GM21717 (cell line): ENCODE results near the gene TMEM131.

Experiments used
- ATAC-seq: cut with Tn5 transposase; IDR thresholded peaks from one replicate; pipeline ENCODE4 v1.9.1; 2021; ENCODE audit warnings: mild to moderate bottlenecking, moderate library complexity; ENCODE audit not compliant: unreplicated experiment

TMEM131 gene

DNA sequence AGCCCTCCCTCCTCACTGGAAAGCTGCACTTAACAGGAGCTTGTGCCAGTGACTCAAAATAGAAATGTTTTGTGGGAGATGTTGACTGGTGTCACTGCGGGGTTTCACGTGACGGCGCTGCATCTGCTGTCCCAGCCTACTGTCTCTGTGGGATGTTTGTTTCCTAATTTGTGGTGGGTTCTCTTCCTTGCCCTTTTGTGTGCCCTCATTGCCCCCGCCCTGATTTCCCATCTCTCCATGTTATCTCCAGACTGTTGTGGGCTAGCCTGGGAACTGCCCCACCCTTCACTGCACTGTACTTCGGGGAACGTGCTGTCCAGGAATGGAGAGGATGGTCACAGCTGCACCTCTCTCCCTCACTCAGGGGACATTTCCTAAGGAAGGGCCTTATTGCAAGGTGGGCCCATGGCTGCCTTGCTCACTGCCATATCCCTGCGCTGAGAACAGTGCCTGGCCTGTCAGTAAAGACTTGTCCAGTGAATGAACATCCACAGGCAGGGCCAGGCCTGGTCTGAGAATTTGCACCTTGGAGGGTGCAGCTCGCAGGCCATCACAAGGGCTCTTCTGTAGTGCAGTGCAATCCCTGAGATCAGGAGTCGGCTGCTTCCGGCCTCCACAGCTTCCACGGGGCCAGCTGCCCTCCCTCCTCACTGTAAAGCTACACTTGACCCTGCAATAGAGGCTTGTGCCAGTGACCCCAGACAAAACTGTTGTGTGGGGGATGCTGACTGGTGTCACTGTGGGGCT is 264.3 kb downstream of the TMEM131 start:
- ATAC-seq: no peak

DNA sequence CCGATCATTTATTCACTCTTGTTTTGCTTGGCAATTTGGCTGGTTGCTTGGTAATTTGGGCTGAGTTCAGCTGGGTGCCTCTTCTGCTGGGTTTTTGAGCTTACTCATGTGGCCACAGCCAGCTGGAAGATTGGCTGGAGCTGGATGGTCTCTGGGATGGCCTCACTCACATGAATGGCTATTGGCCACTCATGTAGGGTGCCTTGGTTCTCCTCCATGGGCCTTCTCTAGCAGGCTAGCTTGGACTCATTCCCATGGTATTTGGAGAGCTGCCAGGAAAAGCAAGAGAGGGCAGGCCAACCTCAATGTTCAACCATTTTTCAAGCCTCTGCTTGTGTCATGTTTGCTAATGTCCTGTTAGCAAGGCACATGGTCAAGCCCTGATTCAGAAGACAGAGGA is 265.5 kb downstream of the TMEM131 start:
- ATAC-seq: no peak

DNA sequence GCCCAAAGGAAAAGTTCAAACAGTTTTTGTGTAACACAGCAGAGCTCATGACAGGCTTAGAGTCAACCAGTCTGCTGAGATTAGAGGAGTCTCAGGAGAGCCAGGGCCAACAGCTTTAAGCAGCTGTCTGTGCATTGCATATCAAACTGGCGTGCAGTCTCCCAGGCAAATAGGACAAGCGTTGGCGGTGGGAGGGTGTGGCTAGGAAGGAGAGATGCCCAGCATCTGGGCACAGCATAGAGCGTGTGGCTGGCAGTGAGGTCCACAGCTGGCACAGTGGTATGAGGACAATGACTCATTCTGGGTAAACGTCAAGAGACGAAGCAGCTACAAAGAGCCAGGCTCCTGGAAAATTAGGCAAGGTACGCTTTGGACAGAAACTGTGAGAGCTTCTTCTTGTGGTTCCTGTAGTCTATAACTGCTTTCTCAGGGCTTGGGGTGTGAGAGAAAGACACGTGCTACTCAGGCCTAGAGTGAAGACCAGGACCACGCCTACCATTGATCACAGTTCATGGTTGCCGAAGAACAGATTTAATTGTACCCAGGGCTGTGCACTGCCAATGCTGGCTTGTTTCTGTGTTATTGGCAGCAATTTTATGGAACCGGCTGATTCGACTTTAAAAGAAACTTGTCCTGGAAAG is 267.5 kb downstream of the TMEM131 start:
- ATAC-seq: no peak

DNA sequence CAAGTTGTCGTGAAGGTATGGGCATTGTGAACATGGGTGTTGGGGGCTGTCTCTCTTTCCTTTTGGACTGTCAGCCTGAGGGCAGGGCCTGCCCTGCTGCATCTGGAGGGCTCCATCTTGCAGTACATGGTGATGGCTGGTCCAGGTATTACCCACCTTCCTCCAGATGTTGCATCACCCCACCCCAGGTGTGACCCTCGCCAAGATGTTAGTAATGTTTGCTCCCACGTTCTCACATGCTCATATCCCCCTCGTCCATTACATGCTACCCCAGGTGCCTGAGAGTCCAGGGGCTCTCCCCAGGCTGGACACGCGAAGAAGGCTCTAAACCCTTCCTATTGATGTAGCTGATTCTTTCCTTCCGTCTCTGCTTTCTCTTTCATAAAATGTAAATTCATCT is 268.5 kb downstream of the TMEM131 start:
- ATAC-seq: no peak

DNA sequence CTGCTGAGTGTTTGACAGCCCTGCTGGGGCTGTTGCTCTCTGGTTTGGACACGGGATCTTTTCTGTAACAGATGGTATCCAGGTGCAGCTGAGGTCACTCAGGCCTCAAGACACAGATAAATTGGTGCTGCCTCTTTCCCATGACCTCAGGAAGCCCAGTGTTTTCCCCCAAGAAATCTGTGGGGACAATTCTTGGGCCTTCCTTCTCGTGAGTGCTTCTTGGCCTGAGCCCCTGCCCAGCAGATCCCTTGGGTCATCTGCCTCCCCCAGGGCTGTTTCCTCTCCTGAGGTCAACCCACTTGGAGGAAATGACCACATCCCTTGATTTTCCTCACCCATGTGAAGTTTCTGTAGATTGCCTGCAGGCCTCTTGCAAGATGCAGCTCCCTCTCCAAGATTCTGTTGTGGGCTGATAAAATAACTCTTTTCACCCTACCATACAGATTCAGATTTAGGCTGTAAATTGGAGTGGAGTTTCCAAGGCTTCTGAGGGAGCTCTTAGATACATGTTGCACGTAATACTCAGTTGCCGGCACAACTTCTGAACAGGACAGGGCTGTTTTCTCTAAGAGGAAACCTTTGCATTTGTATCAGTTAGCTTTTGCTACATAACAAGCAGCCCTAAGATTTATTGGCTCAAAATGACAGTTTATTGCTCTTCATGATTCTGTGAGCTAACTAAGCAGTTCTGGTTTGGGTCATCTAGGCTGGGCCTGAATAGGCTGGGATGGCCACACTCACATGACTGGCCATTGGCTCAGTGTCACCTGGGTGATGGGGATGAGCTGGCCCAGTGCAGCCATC is 269.3 kb downstream of the TMEM131 start:
- ATAC-seq: no peak

GRCh38 chr2:97724946-97725688 is 270.6 kb downstream of the TMEM131 start:
- no peak for ATAC-seq

DNA sequence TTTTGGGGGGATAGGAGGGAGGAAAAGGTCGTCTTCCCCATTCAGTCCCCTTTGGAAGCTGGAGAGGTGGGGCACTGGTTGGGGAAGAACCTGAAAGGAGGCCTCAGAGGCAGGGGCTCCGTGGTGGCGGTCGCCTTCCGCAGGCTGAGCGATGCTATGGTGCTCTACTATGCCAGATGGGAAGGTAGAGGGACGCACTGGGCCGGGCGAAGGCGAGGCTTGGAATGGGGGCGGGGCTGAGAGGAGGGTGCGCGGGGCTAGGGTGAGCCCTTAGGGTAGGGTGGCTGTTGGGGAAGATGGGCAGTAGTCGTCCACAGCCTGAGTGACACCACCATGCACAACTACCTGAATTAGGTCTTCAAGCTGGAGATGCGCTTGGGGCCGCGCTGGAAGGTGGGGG is 271.2 kb downstream of the TMEM131 start:
- no peak for ATAC-seq

DNA sequence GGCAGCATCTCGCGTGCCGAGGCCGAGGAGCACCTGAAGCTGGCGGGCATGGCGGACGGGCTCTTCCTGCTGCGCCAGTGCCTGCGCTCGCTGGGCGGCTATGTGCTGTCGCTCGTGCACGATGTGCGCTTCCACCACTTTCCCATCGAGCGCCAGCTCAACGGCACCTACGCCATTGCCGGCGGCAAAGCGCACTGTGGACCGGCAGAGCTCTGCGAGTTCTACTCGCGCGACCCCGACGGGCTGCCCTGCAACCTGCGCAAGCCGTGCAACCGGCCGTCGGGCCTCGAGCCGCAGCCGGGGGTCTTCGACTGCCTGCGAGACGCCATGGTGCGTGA is 271.7 kb downstream of the TMEM131 start:
- ATAC-seq: no peak

- ATAC-seq: no peak
Observed at GRCh38 chr2:97723156-97724072, 272.3 kb downstream of the TMEM131 start.

- ATAC-seq: no peak
Observed at GRCh38 chr2:97722227-97722626, 273.5 kb downstream of the TMEM131 start.

GRCh38 chr2:97720746-97721145 is 275.0 kb downstream of the TMEM131 start:
- ATAC-seq: no peak

GRCh38 chr2:97719362-97720155 is 276.2 kb downstream of the TMEM131 start:
- ATAC-seq: no peak

DNA sequence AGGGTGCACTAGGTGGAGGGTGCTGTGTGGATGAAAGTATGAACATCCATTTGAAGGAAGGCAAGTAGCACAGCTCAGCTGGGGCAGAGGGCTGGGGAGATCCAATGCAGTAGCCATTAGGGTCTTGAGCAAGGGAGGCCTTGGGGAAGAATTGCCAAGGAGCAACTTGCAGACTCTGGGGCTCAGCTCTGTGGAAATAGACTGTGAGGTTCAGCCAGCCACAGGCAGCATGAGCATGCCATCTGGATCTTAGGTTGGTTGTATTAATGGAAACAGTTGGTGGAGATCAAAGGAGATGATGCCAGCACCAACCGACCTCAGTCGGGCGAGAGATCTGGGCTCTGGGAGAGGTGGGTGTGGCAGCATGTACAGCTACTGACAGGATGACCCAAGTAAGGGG is 276.8 kb downstream of the TMEM131 start:
- ATAC-seq: no peak

DNA sequence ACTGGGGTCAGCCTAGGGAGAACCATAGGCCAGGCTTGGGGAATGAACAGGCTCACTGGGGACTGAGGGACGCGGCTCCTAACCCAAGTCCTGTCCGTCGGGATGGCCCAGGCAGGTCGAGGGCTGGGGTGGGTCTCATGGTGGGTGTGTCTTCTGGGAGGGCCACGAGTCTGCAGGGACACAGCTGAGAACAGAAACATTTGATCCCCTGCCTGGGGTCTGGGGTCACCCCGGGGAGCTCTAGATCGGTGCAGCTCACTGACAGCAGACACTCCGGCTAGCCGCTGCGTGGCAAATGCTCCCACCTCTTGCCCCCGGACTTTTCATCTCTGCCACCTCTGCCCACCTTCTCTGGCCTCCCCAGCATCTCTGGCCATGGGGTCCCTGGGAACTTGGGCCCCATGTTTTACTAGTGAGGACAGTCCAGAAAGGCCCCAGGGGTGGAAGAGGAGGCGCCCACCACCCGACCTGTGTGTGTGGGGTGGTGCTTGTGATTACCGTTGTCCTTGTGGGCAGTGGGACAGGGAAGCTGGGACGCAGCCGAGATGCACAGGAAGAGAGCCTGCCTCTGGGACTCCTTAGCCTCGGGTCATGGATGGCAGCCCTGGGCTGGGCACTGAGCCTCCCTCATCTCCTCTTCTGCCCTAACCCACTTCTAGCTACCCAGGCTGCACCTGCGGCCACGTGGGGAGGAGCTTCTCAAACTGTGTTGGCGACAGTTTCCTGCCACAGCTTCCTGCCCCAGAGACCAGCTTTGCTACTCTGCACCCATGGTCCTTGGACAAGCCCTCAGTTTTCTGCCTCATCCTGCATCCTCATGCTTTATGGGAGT is 277.5 kb downstream of the TMEM131 start:
- no peak for ATAC-seq

GRCh38 chr2:97717613-97717995 is 278.1 kb downstream of the TMEM131 start:
- ATAC-seq: no peak

DNA sequence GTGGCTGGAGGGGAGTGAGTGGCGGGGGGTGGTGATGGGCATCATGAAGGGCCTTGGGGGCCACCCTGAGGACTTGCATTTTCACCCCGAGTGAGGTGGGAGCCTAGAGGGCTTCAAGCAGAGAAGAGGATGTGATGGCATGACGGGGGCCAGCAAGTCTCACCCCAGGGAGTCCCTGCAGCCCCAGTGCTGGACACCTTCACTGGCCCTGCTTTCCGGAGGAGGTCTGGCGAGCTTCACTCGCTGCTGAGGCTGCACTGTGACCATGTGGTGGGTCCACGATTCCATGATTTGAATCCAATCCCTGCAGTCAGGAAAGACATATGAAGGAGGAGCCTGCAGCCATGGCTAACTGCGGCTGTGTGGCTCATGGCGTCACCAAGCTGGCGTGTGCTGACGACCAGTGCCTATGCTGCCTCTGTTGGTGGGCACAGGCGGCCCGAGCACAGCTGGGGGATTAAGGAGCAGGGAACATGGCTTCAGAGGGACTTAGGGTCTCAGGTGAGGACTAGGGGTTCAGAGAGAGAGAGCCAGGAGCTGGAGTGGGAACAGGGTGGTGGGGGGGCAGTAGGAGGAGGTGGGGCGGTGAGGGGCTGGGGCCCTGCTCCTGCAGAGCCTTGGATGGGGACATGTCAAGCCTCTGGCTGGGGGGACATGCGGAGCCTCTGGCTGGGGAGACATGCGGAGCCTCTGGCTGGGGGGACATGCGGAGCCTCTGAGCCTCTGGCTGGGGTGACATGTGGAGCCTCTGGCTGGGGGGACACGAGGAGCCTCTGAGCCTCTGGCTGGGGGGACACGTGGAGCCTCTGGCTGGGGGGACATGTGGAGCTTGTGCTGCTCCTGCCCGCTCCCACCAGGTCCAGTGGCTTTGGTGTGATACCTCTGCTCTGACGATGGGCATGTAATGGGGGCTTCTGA is 278.8 kb downstream of the TMEM131 start:
- ATAC-seq: no peak

DNA sequence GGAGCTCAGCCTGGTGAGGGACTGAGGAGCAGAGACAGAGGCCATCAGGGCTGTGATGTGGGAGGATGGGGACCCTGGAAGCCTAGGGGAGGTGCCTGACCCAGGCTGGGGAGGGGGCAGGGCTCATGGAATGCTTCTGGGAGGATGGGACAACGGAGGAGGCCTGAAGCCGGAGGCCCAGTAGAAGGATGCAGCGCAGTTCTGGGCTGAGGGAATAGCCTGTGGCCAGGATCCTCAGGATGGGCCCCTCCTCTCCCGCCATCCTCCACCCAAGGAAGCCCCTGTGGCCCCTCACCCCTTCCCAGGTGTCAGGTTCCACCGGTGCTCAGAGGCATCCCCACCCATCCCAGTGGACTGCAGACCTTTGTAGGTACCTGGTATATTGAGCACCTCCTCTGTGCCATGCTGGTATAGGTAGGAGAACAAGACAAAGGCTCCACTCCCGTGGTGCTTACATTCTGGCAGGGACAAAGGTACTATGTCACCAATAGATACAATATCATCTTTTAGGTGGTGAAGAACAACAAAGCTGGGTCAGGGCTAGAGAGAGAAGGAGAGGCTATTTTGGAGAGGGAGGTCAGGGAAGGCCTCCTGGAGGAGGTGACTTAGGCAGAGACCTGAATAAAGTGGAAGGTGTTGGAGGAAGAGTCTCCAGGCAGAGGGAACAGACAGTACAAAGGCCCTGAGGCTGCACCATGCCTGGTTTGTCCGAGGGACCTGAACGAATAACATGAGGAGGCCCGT is 279.6 kb downstream of the TMEM131 start:
- ATAC-seq: no peak
